ENCODE data around the gene ZNF750. TPM values are rescaled to one million over a fixed set of nuclear protein-coding genes. Genes with fewer than 3 reads are reported as not detected.

ZNF750 gene
- total and polyA plus RNA-seq, 10 of the 15 experiments (the other 5 are each of a cell fraction or from before 2014, with no cell fraction given) = 0.06 TPM; not detected in 9

- POLR2A ChIA-PET = no interaction called here
Measured at GRCh38 chr17:82830249-82830661, 9.6 kb downstream of the ZNF750 start.

More at GRCh38 chr17:82830249-82830661, 9.6 kb downstream of the ZNF750 start:
- Histone ChIP-seq H3K4me2 (ENCODE audit: control insufficient read depth, insufficient read depth) (no peak overlapping the region), H2AFZ (ENCODE audit: control insufficient read depth, low read depth, low read length) (no peak overlapping the region), H3K4me3 (no peak overlapping the region), H3K79me2 (ENCODE audit: control insufficient read depth, insufficient read depth, low read length) (no peaks in the 10 kb centered on the region), H3K27ac (ENCODE audit: control insufficient read depth, insufficient read depth) (no peak overlapping the region), H3K4me1 (ENCODE audit: control insufficient read depth, insufficient read depth, low read length) (no peaks in the 10 kb centered on the region), H4K20me1 (ENCODE audit: control insufficient read depth, insufficient read depth) (no peaks in the 10 kb centered on the region), H3K36me3 (ENCODE audit: control insufficient read depth in 2 of 2, insufficient read depth in 2 of 2, low read length in 1 of 2) (peaks cover 3 to 6% of the 10 kb centered on the region in 2 experiments; a peak in 3 of 4 replicates), H3K9ac (ENCODE audit: control insufficient read depth, insufficient read depth, low read length) (no peak overlapping the region), H3K9me3 (replicated peaks; ENCODE audit: control insufficient read depth, insufficient read depth, low read length) (no peaks in the 10 kb centered on the region), H3K27me3 (replicated peaks in 1 of 2; ENCODE audit: control insufficient read depth in 2 of 2, insufficient read depth in 2 of 2, low read length in 1 of 2) (no peaks in the 10 kb centered on the region)
- in situ Hi-C loops (cut with MboI) = no loop called here
- intact Hi-C loops (cut with micrococcal nuclease; ENCODE audit: unreplicated experiment) = no loop called here
- WGBS (ENCODE audit: insufficient coverage, insufficient replicate concordance, low lambda C conversion rate, missing lambda C conversion rate) = 97% methylated on average over 22 of the region's 22 CpGs
- ChIA-PET SMC1A (ENCODE audit: uncharacterized antibody, unreplicated experiment) (interaction anchor here (1.1 kb wide), 1 partner anchor 81 kb away, joined by 3 read pairs; no protein-coding TSS in a partner anchor), RAD21 (ENCODE audit: unreplicated experiment) (interaction anchor here (1.8 kb wide), 1 partner anchor 12 kb away, joined by 3 read pairs; no protein-coding TSS in a partner anchor), CTCF (interaction anchor here (0.8 to 1.0 kb wide), 2 partner anchors 14 to 34 kb away, joined by 3 to 4 read pairs; no protein-coding TSS in a partner anchor)
- ATAC-seq (no peak), FAIRE-seq (no peak), DNase-seq (ENCODE audit: low read depth, low spot score) (no peak)
- no TSS peak for BruUV-seq (replicated peaks)
- TF ChIP-seq PAX8 (IDR thresholded peaks at IDR 0.05) = no peak
- no peak for TF ChIP-seq SUPT20H (IDR thresholded peaks at IDR 0.05; ENCODE audit: borderline replicate concordance, control insufficient read depth, low read depth, low read length)
- TF ChIP-seq IKZF1 (conservative IDR thresholded peaks at IDR 0.05) = no peak
- TF ChIP-seq RAD51 (IDR thresholded peaks at IDR 0.05) = no peak
- TF ChIP-seq ELK1 (IDR thresholded peaks at IDR 0.05; ENCODE audit: low read depth, low read length) = no peak
- no peak for TF ChIP-seq ZNF274 (IDR thresholded peaks at IDR 0.05; ENCODE audit: insufficient read depth, insufficient read length)
- no peak for TF ChIP-seq ZNF207 (IDR thresholded peaks at IDR 0.05; ENCODE audit: borderline replicate concordance)
- no peak for TF ChIP-seq CREB1 (IDR thresholded peaks at IDR 0.05; ENCODE audit: low read depth)
- TF ChIP-seq, protein P1, sequence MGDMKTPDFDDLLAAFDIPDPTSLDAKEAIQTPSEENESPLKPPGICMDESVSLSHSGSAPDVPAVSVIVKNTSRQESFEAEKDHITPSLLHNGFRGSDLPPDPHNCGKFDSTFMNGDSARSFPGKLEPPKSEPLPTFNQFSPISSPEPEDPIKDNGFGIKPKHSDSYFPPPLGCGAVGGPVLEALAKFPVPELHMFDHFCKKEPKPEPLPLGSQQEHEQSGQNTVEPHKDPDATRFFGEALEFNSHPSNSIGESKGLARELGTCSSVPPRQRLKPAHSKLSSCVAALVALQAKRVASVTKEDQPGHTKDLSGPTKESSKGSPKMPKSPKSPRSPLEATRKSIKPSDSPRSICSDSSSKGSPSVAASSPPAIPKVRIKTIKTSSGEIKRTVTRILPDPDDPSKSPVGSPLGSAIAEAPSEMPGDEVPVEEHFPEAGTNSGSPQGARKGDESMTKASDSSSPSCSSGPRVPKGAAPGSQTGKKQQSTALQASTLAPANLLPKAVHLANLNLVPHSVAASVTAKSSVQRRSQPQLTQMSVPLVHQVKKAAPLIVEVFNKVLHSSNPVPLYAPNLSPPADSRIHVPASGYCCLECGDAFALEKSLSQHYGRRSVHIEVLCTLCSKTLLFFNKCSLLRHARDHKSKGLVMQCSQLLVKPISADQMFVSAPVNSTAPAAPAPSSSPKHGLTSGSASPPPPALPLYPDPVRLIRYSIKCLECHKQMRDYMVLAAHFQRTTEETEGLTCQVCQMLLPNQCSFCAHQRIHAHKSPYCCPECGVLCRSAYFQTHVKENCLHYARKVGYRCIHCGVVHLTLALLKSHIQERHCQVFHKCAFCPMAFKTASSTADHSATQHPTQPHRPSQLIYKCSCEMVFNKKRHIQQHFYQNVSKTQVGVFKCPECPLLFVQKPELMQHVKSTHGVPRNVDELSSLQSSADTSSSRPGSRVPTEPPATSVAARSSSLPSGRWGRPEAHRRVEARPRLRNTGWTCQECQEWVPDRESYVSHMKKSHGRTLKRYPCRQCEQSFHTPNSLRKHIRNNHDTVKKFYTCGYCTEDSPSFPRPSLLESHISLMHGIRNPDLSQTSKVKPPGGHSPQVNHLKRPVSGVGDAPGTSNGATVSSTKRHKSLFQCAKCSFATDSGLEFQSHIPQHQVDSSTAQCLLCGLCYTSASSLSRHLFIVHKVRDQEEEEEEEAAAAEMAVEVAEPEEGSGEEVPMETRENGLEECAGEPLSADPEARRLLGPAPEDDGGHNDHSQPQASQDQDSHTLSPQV (IDR thresholded peaks at IDR 0.05) = no peak
- TF ChIP-seq, protein P2, sequence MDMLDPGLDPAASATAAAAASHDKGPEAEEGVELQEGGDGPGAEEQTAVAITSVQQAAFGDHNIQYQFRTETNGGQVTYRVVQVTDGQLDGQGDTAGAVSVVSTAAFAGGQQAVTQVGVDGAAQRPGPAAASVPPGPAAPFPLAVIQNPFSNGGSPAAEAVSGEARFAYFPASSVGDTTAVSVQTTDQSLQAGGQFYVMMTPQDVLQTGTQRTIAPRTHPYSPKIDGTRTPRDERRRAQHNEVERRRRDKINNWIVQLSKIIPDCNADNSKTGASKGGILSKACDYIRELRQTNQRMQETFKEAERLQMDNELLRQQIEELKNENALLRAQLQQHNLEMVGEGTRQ (IDR thresholded peaks at IDR 0.05; ENCODE audit: borderline replicate concordance, low read depth, low read length) = no peak
- TF ChIP-seq NR2F1 (conservative IDR thresholded peaks at IDR 0.05) = no peak
- TF ChIP-seq SRF (IDR thresholded peaks at IDR 0.05; ENCODE audit: low read depth in 2 of 2, low read length in 2 of 2) = no peak
- TF ChIP-seq IRF4 (IDR thresholded peaks at IDR 0.05; ENCODE audit: low read depth, low read length) = no peak
- no peak for TF ChIP-seq POU2F2 (IDR thresholded peaks at IDR 0.05; ENCODE audit: borderline replicate concordance, low read depth, low read length)
- no peak for TF ChIP-seq MYC (IDR thresholded peaks at IDR 0.05; ENCODE audit: insufficient read depth, insufficient read length, insufficient replicate concordance, low read length, severe bottlenecking)
- TF ChIP-seq, protein P3, sequence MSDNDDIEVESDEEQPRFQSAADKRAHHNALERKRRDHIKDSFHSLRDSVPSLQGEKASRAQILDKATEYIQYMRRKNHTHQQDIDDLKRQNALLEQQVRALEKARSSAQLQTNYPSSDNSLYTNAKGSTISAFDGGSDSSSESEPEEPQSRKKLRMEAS (IDR thresholded peaks at IDR 0.05; ENCODE audit: low read depth, low read length) = no peak
- no peak for TF ChIP-seq BCL3 (IDR thresholded peaks at IDR 0.05; ENCODE audit: borderline replicate concordance, insufficient read depth, low read depth, low read length, poor library complexity, severe bottlenecking)
